H9 (cell line): Measurements from ENCODE around the gene ADAMTS17. TPM values are rescaled to one million over a fixed set of nuclear protein-coding genes. Genes with fewer than 3 reads are reported as not detected.

Experiments
- DNase-seq: peaks from one replicate; pipeline ENCODE4 v3.0.0-alpha.2; 2017
- H2AFZ ChIP-seq: one replicate; pipeline ENCODE4 v1.6.1; 2013; ENCODE audit warnings: mild to moderate bottlenecking, low read length, control low read depth, moderate library complexity
- H2AK5ac ChIP-seq: 2 replicates; pipeline ENCODE4 v1.6.1; 2013; ENCODE audit warnings: low read length, control low read depth, mixed read lengths; ENCODE audit not compliant: insufficient read length
- H2BK120ac ChIP-seq: one replicate; pipeline ENCODE4 v1.6.1; 2013; ENCODE audit warnings: low read depth, mild to moderate bottlenecking, low read length, control low read depth, inconsistent platforms; ENCODE audit not compliant: poor library complexity, severe bottlenecking
- H2BK12ac ChIP-seq: 2 replicates; pipeline ENCODE4 v1.6.1; 2013; ENCODE audit warnings: low read length, control low read depth, mixed read lengths, low read depth; ENCODE audit not compliant: insufficient read length
- H2BK15ac ChIP-seq: 2 replicates; pipeline ENCODE4 v1.6.1; 2013; ENCODE audit warnings: low read depth, low read length, control low read depth
- H2BK20ac ChIP-seq: one replicate; pipeline ENCODE4 v1.6.1; 2013; ENCODE audit warnings: low read depth, mild to moderate bottlenecking, low read length, control low read depth, inconsistent platforms; ENCODE audit not compliant: poor library complexity, severe bottlenecking
- H2BK5ac ChIP-seq: 2 replicates; pipeline ENCODE4 v1.6.1; 2013; ENCODE audit warnings: low read length, control low read depth, mixed read lengths; ENCODE audit not compliant: insufficient read length
- H3K14ac ChIP-seq: 2 replicates; pipeline ENCODE4 v1.6.1; 2013; ENCODE audit warnings: low read length, control low read depth; ENCODE audit not compliant: insufficient read depth
- H3K18ac ChIP-seq: 2 replicates; pipeline ENCODE4 v1.6.1; 2013; ENCODE audit warnings: low read depth, mild to moderate bottlenecking, mixed read lengths, low read length, control low read depth; ENCODE audit not compliant: insufficient read length
- H3K23ac ChIP-seq: 2 replicates; pipeline ENCODE4 v1.6.1; 2013; ENCODE audit warnings: low read length, control low read depth, mixed read lengths, low read depth; ENCODE audit not compliant: insufficient read length
- H3K23me2 ChIP-seq: 2 replicates; pipeline ENCODE4 v1.6.1; 2013; ENCODE audit warnings: low read depth, mild to moderate bottlenecking, mixed read lengths, low read length, control low read depth; ENCODE audit not compliant: insufficient read length, poor library complexity, severe bottlenecking
- H3K27ac ChIP-seq: 2 replicates; pipeline ENCODE4 v1.5.1; 2013; ENCODE audit warnings: low read length, control low read depth, mixed read lengths, low read depth; ENCODE audit not compliant: insufficient read length
- H3K27me3 ChIP-seq: 2 replicates; pipeline ENCODE4 v1.6.1; 2013; ENCODE audit warnings: low read length, control low read depth, inconsistent platforms; ENCODE audit not compliant: insufficient read depth
- H3K4ac ChIP-seq: 2 replicates; pipeline ENCODE4 v1.6.1; 2013; ENCODE audit warnings: low read depth, mild to moderate bottlenecking, control low read depth, inconsistent platforms, low read length, moderate library complexity
- H3K4me1 ChIP-seq: 2 replicates; pipeline ENCODE4 v1.6.1; 2013; ENCODE audit warnings: low read length, control low read depth, inconsistent platforms; ENCODE audit not compliant: insufficient read depth
- H3K4me2 ChIP-seq: 2 replicates; pipeline ENCODE4 v1.6.1; 2013; ENCODE audit warnings: low read length, control low read depth, mixed read lengths; ENCODE audit not compliant: insufficient read length, insufficient read depth
- H3K56ac ChIP-seq: 2 replicates; pipeline ENCODE4 v1.6.1; 2013; ENCODE audit warnings: low read depth, mild to moderate bottlenecking, mixed read lengths, low read length, control low read depth; ENCODE audit not compliant: insufficient read length
- H3K79me1 ChIP-seq: 2 replicates; pipeline ENCODE4 v1.6.1; 2013; ENCODE audit warnings: low read depth, mild to moderate bottlenecking, moderate library complexity, low read length, control low read depth, inconsistent platforms; ENCODE audit not compliant: insufficient read depth, poor library complexity, severe bottlenecking
- H3K79me2 ChIP-seq: 2 replicates; pipeline ENCODE4 v1.6.1; 2013; ENCODE audit warnings: low read length, control low read depth, inconsistent platforms; ENCODE audit not compliant: insufficient read depth
- H3K9ac ChIP-seq: 2 replicates; pipeline ENCODE4 v1.6.1; 2013; ENCODE audit warnings: low read length, control low read depth, mixed read lengths; ENCODE audit not compliant: insufficient read length; ENCODE audit errors: extremely low read depth
- H3K9me3 ChIP-seq: one replicate; pipeline ENCODE4 v1.6.1; 2013; ENCODE audit warnings: low read depth, low read length, inconsistent platforms; ENCODE audit not compliant: control insufficient read depth
- H3T11ph ChIP-seq: one replicate; pipeline ENCODE4 v1.6.1; 2013; ENCODE audit warnings: mild to moderate bottlenecking, low read length, control low read depth, inconsistent platforms
- H4K20me1 ChIP-seq: one replicate; pipeline ENCODE4 v1.6.1; 2013; ENCODE audit not compliant: control insufficient read depth, insufficient read length, insufficient read depth
- H4K5ac ChIP-seq: 2 replicates; pipeline ENCODE4 v1.6.1; 2013; ENCODE audit warnings: low read depth, mild to moderate bottlenecking, mixed read lengths, low read length, control low read depth; ENCODE audit not compliant: insufficient read length
- H4K8ac ChIP-seq: replicated peaks from 2 replicates; pipeline ENCODE4 v1.6.1; 2013; ENCODE audit warnings: low read length, control low read depth, mixed read lengths, low read depth; ENCODE audit not compliant: insufficient read length
- H4K91ac ChIP-seq: 2 replicates; pipeline ENCODE4 v1.6.1; 2013; ENCODE audit warnings: low read depth, mild to moderate bottlenecking, moderate library complexity, mixed read lengths, low read length, control low read depth; ENCODE audit not compliant: insufficient read length
- H3K27ac Mint-ChIP-seq, 3 experiments: 2 replicates in 2 of 3; 3 replicates in 1 of 3; pipeline ENCODE4 v1.8.0; 2020 to 2021; ENCODE audit warnings: mixed read lengths in 3 of 3, mild to moderate bottlenecking in 1 of 3, moderate library complexity in 1 of 3
- H3K27me3 Mint-ChIP-seq: 2 replicates; pipeline ENCODE4 v1.8.0; 2021; ENCODE audit warnings: low read depth, mild to moderate bottlenecking, moderate library complexity, mixed read lengths
- H3K36me3 Mint-ChIP-seq, 3 experiments: 2 replicates in 2 of 3; 3 replicates in 1 of 3; pipeline ENCODE4 v1.8.0; 2020 to 2021; ENCODE audit warnings: low read depth in 3 of 3, mixed read lengths in 3 of 3; ENCODE audit not compliant: insufficient read depth in 1 of 3
- H3K4me1 Mint-ChIP-seq, 2 experiments: 2 replicates each; pipeline ENCODE4 v1.8.0; 2020; ENCODE audit warnings: mixed read lengths in 2 of 2
- H3K4me3 Mint-ChIP-seq, 2 experiments: 2 replicates in 1 of 2; 3 replicates in 1 of 2; pipeline ENCODE4 v1.8.0; 2020 to 2021; ENCODE audit warnings: mild to moderate bottlenecking in 2 of 2, mixed read lengths in 2 of 2, moderate library complexity in 1 of 2
- H3K9me3 Mint-ChIP-seq, 2 experiments: 2 replicates in 1 of 2; 3 replicates in 1 of 2; pipeline ENCODE4 v1.8.0; 2020; ENCODE audit warnings: mild to moderate bottlenecking in 2 of 2, mixed read lengths in 2 of 2, moderate library complexity in 1 of 2
- WGBS: extraction: QIAGEN DNeasy Blood & Tissue Kit; methylation state at CpG from one replicate; pipeline ENCODE4 v1.1.7; 2013; ENCODE audit warnings: missing lambda C conversion rate, low lambda C conversion rate, mixed read lengths; ENCODE audit not compliant: insufficient read length; ENCODE audit errors: extremely low coverage; 5-methylcytosine and 5-hydroxymethylcytosine counted together
- total RNA-seq: library from RNA; stranded (reverse); gene quantifications from 2 replicates; pipeline ENCODE4 v1.2.1, GENCODE V29; 2021
- TF ChIP-seq, protein P1 (sequence below): fragments of 200-600 bp; sonication (generic); conservative IDR thresholded peaks from 3 replicates; pipeline ENCODE4 v1.8.0; 2021; ENCODE audit warnings: antibody characterized with exemption, mild to moderate bottlenecking

ADAMTS17 gene
- total RNA-seq, 1 experiment from 2014 or later = 2.9 TPM

DNA sequence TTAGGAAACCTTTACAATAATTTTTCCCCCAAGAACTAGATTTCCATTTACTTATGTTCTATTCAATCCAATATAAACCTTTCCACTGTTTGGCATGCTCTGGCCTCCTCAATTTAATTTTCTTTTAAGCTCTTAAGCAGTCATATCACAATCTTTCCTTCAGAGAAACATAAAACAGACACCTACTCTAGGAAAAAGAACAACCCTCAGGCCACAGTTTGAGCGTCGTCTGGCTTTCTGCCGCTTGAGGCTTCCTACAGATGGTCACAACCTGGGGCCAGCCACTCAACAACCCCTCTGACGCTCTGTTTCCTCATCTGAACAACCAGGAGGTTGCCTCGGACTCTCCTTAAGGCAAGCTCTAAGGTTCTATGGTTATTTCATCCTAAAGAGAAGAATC, 143.3 kb downstream of the ADAMTS17 start:
- H2BK12ac ChIP-seq = no peak overlapping the region
- Mint-ChIP-seq H3K4me1 (peaks cover 9 to 31% of the 10 kb centered on the region in 2 experiments), H3K36me3 (no peaks in the 10 kb centered on the region; a peak in 1 of 7 replicates), H3K27me3 (peaks cover 5% of the 10 kb centered on the region; the same call in 1 of the 2 replicates), H3K4me3 (no peak overlapping the region), H3K9me3 (no peaks in the 10 kb centered on the region), H3K27ac (no peak overlapping the region)
- H4K5ac ChIP-seq = no peak overlapping the region
- H3K14ac ChIP-seq = no peak overlapping the region
- H3K23ac ChIP-seq = no peak overlapping the region
- no peaks in the 10 kb centered on the region for H3K23me2 ChIP-seq
- H3K4ac ChIP-seq = no peak overlapping the region
- no peak overlapping the region for H2AK5ac ChIP-seq
- H2AFZ ChIP-seq = no peak overlapping the region
- WGBS = no CpG with 5 or more reads among the region's 5 CpGs
- no peak overlapping the region for H3K56ac ChIP-seq
- no peak overlapping the region for H3K18ac ChIP-seq
- no peak overlapping the region for H3K4me2 ChIP-seq
- no peaks in the 10 kb centered on the region for H3K79me2 ChIP-seq
- no peak overlapping the region for H3T11ph ChIP-seq
- TF ChIP-seq, protein P1, sequence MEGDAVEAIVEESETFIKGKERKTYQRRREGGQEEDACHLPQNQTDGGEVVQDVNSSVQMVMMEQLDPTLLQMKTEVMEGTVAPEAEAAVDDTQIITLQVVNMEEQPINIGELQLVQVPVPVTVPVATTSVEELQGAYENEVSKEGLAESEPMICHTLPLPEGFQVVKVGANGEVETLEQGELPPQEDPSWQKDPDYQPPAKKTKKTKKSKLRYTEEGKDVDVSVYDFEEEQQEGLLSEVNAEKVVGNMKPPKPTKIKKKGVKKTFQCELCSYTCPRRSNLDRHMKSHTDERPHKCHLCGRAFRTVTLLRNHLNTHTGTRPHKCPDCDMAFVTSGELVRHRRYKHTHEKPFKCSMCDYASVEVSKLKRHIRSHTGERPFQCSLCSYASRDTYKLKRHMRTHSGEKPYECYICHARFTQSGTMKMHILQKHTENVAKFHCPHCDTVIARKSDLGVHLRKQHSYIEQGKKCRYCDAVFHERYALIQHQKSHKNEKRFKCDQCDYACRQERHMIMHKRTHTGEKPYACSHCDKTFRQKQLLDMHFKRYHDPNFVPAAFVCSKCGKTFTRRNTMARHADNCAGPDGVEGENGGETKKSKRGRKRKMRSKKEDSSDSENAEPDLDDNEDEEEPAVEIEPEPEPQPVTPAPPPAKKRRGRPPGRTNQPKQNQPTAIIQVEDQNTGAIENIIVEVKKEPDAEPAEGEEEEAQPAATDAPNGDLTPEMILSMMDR = no peak
- no peak overlapping the region for H4K8ac ChIP-seq
- H2BK120ac ChIP-seq = no peak overlapping the region
- H3K9ac ChIP-seq = no peak overlapping the region
- DNase-seq = no peak
- no peak overlapping the region for H3K27ac ChIP-seq
- no peaks in the 10 kb centered on the region for H3K27me3 ChIP-seq
- H3K79me1 ChIP-seq = no peaks in the 10 kb centered on the region
- H2BK5ac ChIP-seq = no peak overlapping the region
- no peaks in the 10 kb centered on the region for H4K20me1 ChIP-seq
- no peak overlapping the region for H2BK20ac ChIP-seq
- H4K91ac ChIP-seq = no peak overlapping the region
- H2BK15ac ChIP-seq = no peak overlapping the region
- no peaks in the 10 kb centered on the region for H3K9me3 ChIP-seq
- no peaks in the 10 kb centered on the region for H3K4me1 ChIP-seq
